NCI-H774 (cell line): ENCODE data around the gene FAM221B.

Experiments used
- DNase-seq: peaks from one replicate; lab custom pipeline; 2025; lab: John Stamatoyannopoulos, UW

The FAM221B gene

GRCh38 chr9:35820076-35820475, 8.5 kb downstream of the FAM221B start:
- no peak for DNase-seq

GRCh38 chr9:35818341-35818740, 10.2 kb downstream of the FAM221B start:
- no peak for DNase-seq

GRCh38 chr9:35816708-35817107, 11.8 kb downstream of the FAM221B start:
- DNase-seq = no peak

GRCh38 chr9:35814841-35815543, 13.5 kb downstream of the FAM221B start, which contains the start of gene HINT2:
Gene HINT2, minus strand, starts transcription at chr9:35815042. Its CDS starts 63 bp downstream, at chr9:35814979.
- DNase-seq = peak; percentile 97

GRCh38 chr9:35814106-35814840, 14.3 kb downstream of the FAM221B start:
- peak; percentile 36 for DNase-seq

GRCh38 chr9:35813434-35814105, 15.0 kb downstream of the FAM221B start:
- DNase-seq = no peak

GRCh38 chr9:35812025-35812602, 16.4 kb downstream of the FAM221B start, which contains the start of gene SPAG8:
Gene SPAG8, minus strand, starts transcription at chr9:35812262. Its CDS starts 115 bp downstream, at chr9:35812147.
- peak; percentile 94 for DNase-seq

- DNase-seq = no peak
These were observed 17.0 kb downstream of the FAM221B start for GRCh38 chr9:35811381-35812024.

- no peak for DNase-seq
These were observed 18.4 kb downstream of the FAM221B start for GRCh38 chr9:35810122-35810521.

GRCh38 chr9:35808433-35808832, 20.1 kb downstream of the FAM221B start:
- no peak for DNase-seq

- no peak for DNase-seq
These were observed 22.4 kb downstream of the FAM221B start for GRCh38 chr9:35806101-35806500.

- DNase-seq = no peak
These were observed 27.0 kb downstream of the FAM221B start for GRCh38 chr9:35801328-35802128.

- no peak for DNase-seq
These were observed 28.0 kb downstream of the FAM221B start for GRCh38 chr9:35800530-35800929.

- no peak for DNase-seq
These were observed 29.7 kb downstream of the FAM221B start for GRCh38 chr9:35798658-35799374.

- no peak for DNase-seq
These were observed 31.0 kb downstream of the FAM221B start for GRCh38 chr9:35797311-35798109.

GRCh38 chr9:35795695-35796094, 32.8 kb downstream of the FAM221B start:
- no peak for DNase-seq

GRCh38 chr9:35793461-35793860, 35.1 kb downstream of the FAM221B start:
- DNase-seq = no peak

GRCh38 chr9:35792826-35793225, 35.7 kb downstream of the FAM221B start:
- DNase-seq = no peak

- DNase-seq = no peak
These were observed 36.3 kb downstream of the FAM221B start for GRCh38 chr9:35792024-35792813.
